ENCODE measurements around the gene PRPF40A.
A peak's percentile ranks its signal among the peaks of the same experiment; 100 is the strongest.
"Not testable (repeated sequence)": the region's sequence is repeated elsewhere in the genome, so short reads cannot be mapped to it uniquely, and the experiment has no call there.

PRPF40A gene

DNA sequence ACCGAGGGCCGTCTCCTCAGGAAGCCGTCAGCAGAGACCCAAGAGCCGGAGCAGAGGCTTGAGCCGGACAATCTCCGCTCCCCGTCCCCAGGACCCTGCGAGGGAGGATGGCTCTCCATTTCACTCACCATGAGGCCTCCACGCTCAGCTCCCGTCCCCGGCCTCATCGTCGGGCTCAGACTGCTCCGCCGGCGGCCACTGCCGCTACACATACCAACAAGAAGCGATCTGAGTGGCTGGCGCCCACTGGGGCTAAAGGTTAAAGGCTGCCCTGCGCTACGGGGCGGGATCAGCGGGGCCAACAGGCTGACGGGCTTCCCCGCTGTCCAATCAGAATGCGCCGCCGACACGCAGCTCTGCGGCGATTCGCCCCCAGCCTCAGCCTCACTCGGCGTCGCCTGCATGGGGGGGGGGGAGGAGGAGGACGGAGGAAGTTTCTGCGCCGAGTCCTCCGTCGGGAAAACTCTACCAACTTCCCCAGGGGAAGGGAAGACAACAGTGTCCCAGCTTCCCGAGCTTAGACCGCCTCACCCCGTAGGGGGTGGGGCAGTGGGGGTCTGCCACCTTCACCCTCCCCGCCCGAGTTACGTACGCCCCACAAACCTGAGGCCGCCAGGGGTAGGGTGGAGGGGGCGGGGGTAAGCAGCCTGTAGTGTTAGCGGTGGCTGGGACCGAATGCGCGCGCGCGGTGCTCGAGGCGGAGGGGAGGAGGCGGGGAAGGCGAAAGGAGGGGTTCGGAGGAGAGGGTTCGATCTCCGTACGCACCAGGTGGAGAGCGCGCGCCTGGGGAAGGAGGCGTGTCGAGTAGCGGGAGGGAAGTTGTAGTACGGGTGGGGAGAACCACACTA is at the start of gene PRPF40A:
Gene PRPF40A (minus strand): TSS at position 234 of the 848 bp plus-strand sequence. CDS start 22 bp downstream, at position 212.
- peak; percentile 98 for DNase-seq (ENCODE audit: low read depth)

DNA sequence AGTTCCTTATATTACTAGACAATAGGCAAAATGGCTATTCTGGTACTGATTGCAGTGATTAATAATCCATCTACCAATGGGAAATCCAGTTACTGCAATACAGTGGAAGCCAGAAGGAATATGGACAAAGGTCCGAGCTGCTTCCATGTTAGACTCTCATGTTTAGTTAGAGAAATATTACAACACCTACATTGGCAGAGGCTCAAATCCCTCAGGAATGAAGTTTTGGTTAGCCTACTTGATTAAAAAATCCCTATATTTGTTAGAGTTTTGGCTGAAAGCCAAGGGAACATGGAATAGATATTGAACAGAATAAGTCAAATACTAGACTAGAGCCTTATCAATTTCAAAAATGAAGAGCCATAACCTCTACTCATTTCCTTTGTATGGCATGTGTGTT is 49.7 kb upstream of the PRPF40A start:
- DNase-seq (ENCODE audit: low read depth) = no peak

DNA sequence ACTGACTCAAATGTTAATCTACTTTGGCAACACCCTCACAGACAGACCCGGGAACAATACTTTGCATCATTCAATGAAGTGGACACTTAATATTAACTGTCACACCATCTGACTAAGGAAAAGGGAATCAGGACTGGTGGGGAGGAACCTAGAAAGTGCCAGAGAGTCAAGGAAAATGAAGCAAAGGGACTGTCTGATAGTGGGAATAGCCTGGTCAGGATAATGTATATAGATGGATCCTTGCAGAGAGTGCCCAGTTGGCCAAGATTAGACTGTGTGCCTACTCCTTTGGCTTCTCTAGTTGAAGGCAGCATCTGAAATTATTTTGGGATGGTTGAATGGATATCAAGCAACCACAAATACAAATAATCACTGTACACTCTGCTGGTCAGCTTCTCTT is 46.4 kb upstream of the PRPF40A start:
- no peak for DNase-seq (ENCODE audit: low read depth)

DNA sequence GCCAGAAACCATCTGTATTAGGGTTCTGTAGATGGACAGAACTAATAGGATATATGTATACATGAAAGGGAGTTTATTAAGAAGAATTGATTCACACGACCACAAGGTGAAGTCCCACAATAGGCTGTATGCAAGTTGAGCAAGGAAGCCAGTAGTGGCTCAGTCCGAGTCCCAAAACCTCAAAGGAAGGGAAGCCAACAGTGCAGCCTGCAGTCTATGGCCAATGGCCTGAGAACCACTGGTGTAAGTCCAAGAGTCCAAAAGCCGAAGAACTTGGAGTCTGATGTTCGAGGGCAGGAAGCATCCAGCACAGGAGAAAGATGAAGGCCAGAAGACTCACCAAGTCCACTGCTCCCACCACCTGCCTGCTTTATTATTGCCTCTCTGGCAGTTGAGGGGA is 45.9 kb upstream of the PRPF40A start:
- DNase-seq (ENCODE audit: low read depth) = not testable (repeated sequence)

DNA sequence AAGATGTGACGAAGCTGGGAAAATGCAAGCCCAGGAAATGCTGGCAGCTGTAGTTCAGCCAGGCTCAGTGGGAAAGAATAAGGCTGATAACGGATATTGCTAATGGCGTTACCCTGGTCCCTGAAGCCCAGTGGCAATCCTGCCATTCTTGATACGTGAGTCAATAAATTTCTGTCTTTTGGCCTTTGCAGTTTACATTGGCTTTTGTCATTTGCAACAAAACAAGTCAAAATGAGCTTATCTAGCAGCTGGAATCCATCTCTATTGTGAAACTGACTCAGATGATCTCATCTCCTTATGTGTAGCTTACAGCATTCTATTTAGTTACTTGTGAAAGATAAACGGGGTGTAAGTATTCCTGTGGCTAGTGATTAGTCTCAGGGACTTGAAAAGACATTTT is 44.9 kb upstream of the PRPF40A start:
- DNase-seq (ENCODE audit: low read depth) = peak; percentile 89

DNA sequence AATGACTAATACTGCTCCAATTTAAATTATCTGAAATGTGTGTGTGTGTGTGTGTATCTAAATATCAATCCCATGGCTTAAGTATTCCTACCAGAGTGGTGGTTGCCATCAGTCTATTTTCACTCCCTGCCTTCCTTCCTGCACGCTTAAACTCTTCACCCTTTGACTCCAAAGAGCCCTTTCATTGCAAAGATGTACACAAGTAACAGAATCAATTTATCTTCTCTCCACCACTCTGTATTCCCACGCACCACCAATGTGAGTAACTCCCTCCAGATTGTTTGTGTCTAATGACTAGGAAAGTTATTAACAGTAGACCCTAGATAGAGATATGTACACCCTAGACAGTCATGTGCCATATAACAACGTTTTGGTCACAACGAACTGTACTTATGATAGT is 44.0 kb upstream of the PRPF40A start:
- peak; percentile 4 for DNase-seq (ENCODE audit: low read depth)

DNA sequence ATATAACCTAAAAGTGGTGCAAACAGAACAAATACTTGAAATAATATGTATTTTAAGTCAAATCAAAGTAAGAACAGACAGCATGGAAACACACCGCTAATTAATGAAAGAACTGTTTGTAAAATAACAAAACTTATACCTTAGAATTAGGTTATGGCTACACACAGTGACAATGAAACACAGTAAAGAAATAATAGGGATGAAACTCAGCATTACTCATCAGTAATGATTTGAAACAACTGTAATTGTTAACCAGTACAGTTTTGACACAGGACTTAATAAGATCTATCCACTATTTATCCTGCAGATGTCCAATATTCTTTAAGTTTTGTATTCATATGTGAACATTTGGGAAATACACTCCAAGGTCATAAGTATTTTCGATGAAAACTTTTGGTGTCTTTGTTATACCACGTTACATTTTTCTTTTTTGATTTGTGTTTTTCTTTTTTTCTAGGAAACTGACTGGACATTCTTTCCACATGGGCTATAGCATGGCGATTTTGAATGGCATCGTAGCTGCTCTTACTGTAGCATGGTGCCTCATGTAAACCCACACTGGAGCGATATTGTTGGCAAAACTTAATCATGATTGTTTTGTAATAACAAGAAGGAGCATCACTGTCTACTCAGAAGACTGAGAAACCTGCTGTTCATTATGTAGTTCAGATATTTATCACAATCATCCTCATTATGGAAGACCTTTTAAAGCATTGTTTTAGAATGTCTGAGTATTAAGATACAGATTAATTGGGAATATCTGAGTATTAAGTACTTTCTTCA is 42.2 kb upstream of the PRPF40A start:
- no peak for DNase-seq (ENCODE audit: low read depth)

DNA sequence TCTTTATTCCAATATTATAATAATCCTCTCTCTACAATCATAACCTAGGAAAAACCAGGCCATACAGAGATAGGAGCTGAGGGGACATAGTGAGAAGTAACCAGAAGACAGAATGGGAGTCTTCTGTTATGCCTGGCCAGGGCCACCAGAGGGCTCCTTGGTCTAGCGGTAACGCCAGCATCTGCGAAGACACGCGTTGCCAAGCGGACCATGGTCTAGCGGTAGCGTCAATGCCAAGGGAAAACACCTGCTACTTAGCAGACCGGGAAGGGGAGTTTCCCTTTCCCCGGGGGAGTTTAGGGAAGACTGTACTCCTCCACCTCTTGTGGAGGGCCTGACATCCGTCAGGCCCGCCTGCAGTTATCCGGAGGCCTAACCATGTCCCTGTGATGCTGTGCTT is 37.8 kb upstream of the PRPF40A start:
- DNase-seq (ENCODE audit: low read depth) = no peak

DNA sequence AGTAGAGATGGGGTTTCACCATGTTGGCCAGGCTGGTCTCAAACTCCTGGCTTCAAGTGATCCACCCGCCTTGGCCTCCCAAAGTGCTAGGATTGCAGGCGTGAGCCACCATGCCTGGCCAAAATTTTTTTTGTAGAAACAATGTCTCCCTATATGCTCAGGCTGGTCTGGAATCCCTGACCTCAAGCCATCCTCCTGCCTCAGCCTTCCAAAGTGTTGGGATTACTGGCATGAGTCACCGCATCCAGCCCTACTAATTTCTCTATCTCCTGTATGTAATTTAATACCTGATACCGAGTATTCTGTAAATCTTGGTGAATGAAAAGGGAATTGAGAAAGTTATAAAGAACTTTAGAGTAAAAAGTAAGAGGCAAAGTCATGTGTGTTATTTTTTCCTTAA is 30.5 kb upstream of the PRPF40A start:
- DNase-seq (ENCODE audit: low read depth) = peak; percentile 44

DNA sequence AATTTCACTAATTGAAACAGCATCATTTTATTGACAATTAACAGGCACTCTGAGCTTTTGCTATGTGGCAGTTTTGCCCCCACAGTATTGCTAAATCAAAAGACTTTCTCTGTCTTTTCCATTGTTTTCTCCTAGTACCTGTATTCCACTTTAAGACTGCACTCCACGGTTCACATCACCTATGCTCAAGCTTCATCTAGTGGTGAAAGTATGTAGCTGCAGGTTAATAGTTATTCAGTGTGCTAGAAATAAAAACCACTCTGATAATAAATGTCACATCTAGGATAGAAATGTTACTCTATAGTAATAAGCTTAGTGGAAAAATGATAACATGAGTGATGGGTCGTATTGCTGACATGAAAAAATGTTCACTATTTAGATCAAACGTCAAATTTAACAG is 25.7 kb upstream of the PRPF40A start:
- peak; percentile 34 for DNase-seq (ENCODE audit: low read depth)

DNA sequence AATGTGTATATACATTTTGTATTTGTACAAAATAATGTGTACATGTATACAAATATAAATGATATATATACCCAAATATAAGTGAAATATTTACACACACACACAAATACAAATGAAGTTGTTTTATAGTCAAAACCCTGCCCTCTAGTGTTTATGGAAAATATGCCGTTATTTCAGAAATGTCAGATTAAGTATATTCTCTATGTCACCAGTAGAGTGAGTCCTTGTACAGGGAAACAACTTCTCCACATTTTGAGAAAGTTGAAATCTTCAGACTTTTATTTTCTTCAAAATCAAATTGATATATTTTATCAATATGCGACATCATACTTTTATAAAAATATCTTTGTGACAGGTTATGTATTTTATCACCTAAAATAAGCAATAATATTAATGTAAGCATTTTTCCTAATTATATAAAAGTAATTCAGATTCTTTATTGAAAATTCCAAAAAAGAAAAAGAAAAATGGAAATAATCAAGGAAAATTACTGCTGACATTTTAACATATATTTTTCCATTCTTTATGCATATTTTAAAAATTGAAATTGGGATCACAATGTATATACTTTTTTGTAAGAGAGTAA is 23.6 kb upstream of the PRPF40A start:
- DNase-seq (ENCODE audit: low read depth) = peak; percentile 77

DNA sequence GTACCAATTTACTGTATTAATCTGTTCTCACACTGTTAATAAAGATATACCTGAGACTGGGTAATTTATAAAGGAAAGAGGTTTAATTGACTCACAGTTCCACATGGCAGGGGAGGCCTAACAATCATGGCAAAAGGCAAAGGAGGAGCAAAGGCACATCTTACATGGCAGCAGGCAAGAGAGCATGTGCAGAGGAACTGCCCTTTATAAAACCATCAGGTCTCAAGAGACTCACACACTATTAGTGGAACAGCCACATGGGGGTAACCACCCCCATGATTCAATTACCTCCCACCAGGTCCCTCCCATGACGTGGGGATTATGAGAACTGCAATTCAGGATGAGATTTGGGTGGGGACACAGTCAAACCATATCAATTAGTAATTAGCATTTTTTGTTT is 22.4 kb upstream of the PRPF40A start:
- DNase-seq (ENCODE audit: low read depth) = not testable (repeated sequence)

DNA sequence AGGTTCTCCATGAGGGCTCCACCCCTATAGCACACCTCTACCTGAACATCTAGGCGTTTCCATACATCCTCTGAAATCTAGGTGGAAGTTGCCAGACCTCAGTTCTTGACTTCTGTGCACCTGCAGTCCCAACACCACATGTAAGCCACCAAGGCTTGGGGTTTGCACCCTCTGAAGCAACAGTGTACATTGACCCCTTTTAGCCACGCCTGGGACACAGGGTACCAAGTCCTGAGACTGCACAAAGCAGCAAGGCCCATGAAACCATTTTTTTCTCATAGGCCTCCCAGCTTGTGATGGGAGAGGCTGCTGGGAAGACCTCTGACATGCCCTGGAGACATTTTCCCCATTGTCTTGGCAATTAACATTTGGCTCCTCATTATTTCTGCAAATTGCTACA is 21.2 kb upstream of the PRPF40A start:
- DNase-seq (ENCODE audit: low read depth) = no peak

DNA sequence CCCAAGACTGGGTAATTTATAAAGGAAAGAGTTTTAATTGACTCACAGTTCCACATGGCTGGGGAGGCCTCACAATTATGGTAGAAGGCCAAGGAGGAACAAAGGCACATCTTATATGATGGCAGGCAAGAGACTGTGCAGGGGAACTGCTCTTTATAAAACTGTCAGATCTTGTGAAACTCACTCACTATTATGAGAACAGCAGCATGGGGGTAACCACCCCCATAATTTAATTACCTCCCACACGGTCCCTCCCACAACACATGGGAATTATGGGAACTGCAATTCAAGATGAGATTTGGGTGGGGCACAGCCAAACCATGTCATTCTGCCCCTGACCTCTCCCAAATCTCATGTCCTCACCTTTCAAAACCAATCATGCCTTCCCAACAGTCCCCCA is 20.2 kb upstream of the PRPF40A start:
- not testable (repeated sequence) for DNase-seq (ENCODE audit: low read depth)

DNA sequence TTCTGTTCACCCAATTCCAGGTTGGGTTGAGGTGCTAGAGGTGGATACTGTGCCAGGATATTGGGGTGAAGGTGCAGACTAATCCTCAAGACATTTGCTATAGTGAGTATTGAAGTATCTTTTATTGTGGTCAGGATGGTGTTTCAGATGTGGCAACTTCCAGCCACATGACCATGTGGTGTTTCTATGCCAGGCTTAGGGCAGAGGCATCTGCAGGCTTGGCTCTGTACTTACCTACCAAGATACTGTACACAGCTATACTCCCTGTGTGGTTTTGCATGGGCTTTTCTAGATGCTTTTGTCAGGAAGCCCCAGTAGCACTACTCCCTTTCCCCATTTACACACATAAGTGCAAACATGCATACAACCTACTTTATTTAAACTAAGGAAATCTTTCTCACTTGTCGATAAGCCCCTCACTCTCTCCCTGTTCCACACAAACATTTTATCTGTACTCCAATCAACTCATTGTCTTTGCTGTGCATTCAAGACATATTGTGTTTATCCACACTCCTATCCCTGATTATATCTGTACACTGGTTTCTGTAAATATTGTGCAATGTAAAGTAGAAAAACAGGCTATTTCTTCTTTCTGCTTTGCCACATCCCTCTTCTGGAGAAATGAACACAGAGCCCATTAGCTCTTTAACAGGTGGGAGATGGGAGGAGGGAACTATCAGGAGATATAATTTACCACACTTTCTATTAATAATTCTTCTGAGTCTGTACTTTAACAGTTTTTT is 13.5 kb upstream of the PRPF40A start:
- DNase-seq (ENCODE audit: low read depth) = no peak

DNA sequence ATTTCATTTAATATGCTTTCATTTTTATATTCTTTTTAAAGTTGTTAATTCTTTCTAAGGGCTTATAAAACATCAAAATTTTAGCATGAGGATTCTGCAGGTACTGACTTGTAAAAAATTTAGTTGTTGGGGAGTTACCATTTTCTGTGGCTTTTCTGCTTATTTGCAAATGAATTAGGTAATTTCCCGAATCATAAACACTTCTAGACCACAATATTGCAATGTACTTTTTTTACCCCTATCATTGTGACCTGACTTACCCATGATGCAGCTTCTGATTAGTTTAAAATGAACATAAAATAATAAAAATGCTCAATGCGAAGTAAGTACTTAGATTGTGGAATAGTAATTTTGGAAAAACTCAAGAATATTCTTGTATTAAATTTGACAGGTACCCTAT is 12.6 kb upstream of the PRPF40A start:
- DNase-seq (ENCODE audit: low read depth) = no peak

DNA sequence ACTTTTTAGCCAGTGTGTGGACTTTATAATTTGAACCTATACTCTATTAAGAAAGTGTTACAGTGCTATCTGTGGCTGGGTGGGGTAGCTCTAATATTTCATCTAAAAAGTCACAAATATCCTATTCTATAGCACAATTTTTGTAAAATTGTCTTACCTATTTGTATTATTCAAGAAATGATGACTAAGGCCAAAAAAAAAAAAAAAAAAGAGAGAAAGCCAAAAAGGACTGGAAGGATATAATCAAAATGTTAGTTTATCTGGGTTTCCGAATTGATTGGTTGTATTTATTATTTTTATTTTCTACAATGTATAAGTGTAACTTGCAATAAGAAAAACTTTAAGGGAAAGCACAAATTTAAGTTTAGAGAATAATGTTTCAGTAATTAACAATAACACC is 6.7 kb upstream of the PRPF40A start:
- no peak for DNase-seq (ENCODE audit: low read depth)

DNA sequence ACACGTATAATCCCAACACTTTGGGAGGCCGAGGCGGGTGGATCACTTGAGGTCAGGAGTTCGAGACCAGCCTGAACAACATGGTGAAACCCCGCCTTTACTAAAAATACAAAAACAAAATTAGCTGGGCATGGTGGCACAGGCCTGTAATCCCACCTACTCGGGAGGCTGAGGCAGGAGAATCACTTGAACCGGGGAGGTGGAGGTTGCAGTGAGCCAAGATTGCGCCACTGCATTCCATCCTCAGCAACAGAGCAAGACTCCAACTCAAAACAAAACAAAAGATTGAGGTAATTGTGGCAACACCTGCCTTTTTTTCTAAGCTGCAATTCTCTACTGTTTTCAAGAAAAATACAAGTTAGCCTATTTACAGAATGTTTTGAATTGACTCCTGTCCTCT is 5.4 kb upstream of the PRPF40A start:
- DNase-seq (ENCODE audit: low read depth) = not testable (repeated sequence)

DNA sequence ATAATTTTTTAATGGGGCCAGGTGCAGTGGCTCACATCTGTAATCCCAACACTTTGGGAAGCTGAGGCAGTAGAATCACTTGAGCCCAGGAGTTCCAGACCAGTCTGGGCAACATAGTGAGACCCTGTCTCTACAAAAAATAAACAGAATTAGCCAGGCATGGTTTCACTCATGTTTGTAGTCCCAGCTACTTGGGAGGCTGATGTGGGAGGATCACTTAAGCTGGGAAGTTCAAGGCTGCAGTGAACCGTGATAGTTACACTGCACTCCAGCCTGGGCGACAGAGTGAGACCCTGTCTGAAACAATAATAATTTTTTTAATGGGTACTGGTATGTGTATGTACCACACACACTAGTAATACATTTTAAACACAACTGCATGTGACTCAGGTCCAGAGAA is 3.5 kb upstream of the PRPF40A start:
- DNase-seq (ENCODE audit: low read depth) = no peak

DNA sequence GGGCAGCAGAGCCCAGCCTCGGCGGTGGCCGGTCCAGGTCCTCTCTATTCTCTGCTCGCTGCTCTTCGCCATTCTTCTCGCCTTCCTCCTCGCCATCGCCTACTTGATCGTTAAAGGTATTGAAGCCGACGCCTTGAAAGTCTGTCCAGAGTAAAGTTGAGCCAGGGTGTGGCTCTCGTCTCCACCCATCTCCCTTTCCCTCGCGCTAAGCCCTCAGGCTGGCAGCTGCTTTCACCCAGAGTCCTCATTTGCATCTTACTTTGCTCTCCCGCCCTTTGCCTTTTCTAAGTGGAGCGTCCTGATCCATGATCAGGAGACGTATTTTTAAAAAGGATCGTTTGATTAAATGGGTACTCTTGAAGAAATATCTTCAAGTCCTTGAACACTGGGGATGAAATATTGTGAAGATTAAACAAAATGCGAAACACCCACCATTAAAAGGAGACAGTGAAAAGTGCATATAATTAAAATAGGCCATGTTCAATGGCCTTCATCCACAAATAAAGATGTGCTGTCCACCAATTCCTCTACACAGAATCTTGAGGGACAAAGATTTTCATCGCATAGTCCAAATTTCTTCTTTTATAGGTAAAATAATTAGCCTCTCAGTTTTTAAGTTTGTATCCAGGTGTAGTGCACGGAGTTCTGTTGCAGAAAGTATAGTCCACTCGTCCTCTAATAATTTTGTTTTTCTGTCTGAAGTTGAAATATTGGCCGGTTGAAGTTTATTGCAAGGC is 1.8 kb upstream of the PRPF40A start:
- DNase-seq (ENCODE audit: low read depth) = peak; percentile 80

DNA sequence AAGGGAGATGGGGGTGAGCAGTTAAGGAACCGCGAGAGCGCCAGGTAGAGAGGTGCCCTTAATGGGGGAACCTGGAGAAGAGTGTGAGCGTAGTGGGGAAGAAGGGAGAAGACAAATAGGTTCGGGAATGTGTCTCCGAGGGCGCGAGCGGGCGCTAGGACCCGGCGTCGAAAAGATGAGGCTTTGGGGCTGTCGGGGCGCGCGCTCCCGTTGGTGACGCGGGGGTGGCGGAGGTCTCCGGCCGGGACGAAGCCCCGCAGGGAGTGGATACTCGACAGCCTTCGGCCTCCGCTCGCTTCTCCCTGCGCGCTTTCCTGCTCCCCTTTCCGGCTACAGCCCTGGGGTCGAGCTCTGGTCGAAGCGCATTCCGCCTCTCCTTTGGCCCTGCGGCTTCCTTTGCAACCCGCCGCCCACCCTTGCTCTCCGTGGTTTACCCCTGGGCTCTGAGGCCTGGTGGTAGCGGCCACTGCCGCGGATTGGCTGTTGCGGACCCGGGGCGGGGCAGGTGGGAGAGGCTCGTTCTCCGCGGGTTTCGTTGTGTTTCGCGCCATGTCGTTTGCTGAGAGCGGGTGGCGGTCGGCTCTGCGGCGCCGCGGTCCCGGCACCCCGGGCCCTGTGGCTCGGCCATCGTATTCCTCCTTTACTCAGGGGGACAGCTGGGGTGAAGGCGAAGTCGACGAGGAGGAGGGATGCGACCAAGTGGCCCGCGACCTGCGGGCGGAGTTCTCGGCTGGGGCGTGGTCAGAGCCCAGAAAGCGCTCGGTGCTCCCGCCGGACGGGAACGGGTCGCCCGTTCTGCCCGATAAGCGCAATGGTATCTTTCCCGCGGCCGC is 1.0 kb upstream of the PRPF40A start, which contains the start of gene ARL6IP6:
Gene ARL6IP6 (plus strand): TSS at position 545 of the 833 bp plus-strand sequence. CDS start 5 bp downstream, at position 550.
- peak; percentile 94 for DNase-seq (ENCODE audit: low read depth)
